ENCODE data around the gene HIGD1C.

Gene HIGD1C

DNA sequence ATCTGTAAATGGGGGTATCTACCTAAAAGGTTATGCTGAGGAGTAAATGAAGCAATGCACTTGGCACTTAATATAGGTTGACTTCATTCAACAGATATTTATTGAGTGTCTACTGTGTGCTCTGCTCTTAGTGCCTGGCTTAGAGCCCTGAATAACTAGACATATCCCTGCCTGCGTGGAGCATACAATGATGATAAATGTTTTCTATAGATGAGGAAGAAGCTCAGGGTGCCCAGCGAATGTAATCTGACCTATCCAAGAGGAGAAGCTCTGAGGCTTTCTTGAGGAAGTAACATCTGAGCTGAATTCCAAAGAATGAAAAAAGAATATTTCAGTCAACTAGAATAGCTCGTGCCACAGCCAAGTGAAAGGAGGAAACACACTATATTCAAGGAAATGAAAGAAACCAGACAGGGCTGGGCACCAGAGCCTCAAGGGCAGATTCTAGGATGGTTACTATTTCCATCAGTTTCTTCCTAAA is 17.9 kb upstream of the HIGD1C start:
- TF ChIP-seq, protein P1, sequence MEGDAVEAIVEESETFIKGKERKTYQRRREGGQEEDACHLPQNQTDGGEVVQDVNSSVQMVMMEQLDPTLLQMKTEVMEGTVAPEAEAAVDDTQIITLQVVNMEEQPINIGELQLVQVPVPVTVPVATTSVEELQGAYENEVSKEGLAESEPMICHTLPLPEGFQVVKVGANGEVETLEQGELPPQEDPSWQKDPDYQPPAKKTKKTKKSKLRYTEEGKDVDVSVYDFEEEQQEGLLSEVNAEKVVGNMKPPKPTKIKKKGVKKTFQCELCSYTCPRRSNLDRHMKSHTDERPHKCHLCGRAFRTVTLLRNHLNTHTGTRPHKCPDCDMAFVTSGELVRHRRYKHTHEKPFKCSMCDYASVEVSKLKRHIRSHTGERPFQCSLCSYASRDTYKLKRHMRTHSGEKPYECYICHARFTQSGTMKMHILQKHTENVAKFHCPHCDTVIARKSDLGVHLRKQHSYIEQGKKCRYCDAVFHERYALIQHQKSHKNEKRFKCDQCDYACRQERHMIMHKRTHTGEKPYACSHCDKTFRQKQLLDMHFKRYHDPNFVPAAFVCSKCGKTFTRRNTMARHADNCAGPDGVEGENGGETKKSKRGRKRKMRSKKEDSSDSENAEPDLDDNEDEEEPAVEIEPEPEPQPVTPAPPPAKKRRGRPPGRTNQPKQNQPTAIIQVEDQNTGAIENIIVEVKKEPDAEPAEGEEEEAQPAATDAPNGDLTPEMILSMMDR (IDR thresholded peaks at IDR 0.05; ENCODE audit: low read depth, low read length): no peak
- H3K4me3 ChIP-seq (ENCODE audit: low read depth, low read length): 0 out of 2 replicates have a peak overlapping the region, but pooled peaks have one; percentile 15

DNA sequence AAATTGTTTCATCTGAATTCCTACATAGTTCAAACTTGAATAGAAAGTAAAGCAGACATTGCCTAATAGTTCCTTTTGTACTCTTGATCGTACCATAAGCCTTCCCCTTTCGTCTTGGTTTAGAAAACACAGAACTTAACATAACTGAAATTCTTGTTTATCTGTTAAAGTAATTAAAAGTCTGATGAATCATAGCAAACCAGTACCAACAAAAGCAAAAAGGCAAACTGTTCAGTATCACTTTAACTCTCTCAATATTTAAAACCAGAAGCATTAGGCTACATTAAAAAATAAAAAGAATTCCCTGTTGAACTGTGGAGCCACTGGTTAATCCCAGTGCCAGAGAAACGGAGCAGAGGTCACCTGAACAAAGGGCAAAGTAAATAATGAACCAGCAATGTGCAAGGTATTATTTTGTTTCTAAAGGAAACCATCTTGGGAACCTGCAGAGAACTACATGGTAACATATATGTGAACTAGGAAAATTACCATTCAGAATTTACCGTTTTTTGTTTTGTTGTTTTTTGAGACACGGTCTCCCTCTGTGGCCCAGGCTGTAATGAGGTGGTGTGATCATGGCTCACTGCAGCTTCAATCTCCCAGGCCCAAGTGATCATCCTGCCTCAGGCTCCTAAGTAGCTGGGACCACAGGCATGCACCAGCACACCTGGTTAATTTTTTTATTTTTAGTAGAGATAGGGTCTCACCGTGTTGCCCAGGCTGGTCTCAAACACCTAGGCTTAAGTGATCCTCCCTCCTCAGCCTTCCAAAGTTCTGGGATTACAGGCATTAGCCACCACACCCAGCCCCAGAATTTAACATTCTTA is 17.1 kb upstream of the HIGD1C start:
- TF ChIP-seq, protein P1 (IDR thresholded peaks at IDR 0.05; ENCODE audit: low read depth, low read length): no peak
- H3K4me3 ChIP-seq (ENCODE audit: low read depth, low read length): peak overlapping the region; percentile 21

DNA sequence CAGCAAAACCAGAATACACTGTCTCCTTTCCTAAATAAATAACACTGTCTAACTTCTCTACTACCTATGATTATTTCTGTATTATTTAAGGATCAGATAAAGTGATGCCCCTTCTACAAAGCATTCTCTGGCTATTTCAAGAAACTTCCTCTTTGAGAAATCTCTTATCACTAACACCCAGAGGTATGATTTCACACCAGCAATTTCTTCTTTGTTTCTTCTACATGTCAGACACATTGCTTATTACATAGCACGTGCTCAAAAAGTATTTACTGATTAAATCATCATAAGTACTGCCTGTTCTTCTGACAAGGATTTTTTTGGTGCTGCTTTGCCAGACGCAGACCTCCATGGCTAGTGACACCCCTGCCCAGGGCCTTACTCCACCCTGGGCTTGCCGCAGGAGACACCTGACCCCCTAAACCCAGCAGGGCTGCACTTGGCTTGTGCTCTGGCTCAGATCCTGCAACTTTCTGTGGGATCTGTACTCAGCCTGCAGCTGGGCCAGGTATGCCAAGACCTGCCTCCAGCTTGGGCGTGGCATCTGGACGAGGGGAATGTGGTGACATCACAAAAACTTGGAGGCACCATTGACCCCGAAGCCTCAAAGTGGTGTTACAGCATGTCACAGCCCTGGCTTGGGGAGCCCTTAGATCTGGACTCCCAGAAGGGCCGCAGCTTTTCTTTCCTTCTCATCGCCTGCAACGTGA is 15.4 kb upstream of the HIGD1C start:
- H3K4me3 ChIP-seq (ENCODE audit: low read depth, low read length): no peak overlapping the region
- TF ChIP-seq, protein P1 (IDR thresholded peaks at IDR 0.05; ENCODE audit: low read depth, low read length): no peak

DNA sequence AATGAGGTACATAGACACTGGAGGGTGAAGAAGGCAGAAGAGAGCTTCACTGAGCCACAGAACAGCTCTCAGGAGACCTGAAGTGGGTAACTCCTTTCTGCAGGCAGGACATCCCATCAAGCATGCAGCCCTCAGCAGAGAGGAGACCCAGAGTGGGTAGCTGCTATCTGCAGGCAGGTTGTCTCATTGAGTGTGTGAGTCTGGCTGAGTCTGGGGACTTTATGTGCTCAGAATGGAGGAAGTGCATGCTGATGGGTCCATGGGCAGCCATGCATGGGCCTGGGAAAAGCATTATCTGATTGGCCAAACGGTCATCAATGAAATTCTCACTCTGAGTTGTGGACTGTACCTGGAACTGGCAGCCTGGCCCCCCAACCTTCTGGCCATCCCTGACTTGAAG is 14.7 kb upstream of the HIGD1C start:
- TF ChIP-seq, protein P1 (IDR thresholded peaks at IDR 0.05; ENCODE audit: low read depth, low read length): no peak
- H3K4me3 ChIP-seq (ENCODE audit: low read depth, low read length): no peak overlapping the region

DNA sequence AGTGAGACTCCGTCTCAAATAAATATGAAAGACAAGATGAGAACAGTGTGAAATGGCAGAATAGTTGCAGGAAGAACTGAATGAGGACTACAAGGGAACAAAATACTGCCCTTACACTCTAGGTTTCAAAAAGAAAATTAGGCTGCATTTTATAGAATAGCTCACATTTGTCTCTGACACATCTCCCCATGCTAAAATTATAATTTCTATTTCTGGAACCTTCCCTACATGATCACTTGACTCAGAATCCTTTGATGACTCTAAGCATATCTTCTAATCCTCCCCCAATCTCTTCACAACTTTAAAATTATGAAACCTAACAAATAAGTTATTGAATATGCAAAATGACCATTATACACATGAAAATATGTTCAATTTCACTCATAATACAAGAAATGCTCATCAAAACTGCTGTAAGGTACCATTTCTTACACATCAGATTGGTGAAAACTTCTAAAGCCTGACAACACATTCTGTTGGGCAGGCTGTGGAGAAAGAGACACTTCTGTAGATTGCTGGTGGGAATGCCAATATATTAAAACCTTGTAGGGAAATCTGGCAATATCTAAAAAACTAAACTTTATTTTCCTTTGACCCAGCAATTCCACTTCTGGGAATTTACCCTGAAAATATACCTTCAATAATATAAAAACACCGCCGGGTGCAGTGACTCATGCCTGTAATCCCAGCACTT is 4.3 kb upstream of the HIGD1C start:
- TF ChIP-seq, protein P1 (IDR thresholded peaks at IDR 0.05; ENCODE audit: low read depth, low read length): no peak
- H3K4me3 ChIP-seq (ENCODE audit: low read depth, low read length): no peak overlapping the region

DNA sequence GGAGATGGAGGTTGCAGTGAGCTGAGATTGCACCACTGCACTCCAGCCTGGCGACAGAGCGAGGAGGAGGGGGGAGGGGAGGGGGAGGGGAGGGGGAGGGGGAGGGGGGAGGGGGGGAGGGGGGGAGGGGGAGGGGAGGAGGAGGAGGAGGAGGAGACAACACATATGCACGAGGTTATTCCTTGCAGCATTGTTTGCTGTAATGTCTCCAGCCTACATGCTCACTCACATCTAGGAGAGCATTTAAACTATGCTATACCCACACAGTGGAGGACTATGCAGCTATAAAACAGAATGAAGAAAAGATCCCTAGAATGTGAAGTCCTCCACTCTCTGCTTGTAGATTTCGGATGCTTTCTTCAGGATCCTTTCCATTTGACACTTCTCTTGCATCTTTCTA is 3.5 kb upstream of the HIGD1C start:
- TF ChIP-seq, protein P1 (IDR thresholded peaks at IDR 0.05; ENCODE audit: low read depth, low read length): no peak

More for the DNA sequence above, 3.5 kb upstream of the HIGD1C start:
- H3K4me3 ChIP-seq (ENCODE audit: low read depth, low read length): no peak overlapping the region
